Loucy (cell line): ENCODE measurements around the gene NSD1.

Experiments used
- H2AFZ ChIP-seq: fragments of 200-600 bp; sonication (generic); 2 replicates; pipeline ENCODE4 v1.6.0; 2016; ENCODE audit warnings: antibody characterized with exemption, mild to moderate bottlenecking, low read length, moderate library complexity
- H3F3A ChIP-seq: fragments of 200-600 bp; 2 replicates; pipeline ENCODE4 v1.6.0; 2016; ENCODE audit warnings: antibody characterized with exemption, low read depth, mild to moderate bottlenecking
- H3K27me3 ChIP-seq: fragments of 200-600 bp; sonication (generic); 2 replicates; pipeline ENCODE4 v1.6.1; 2014; ENCODE audit warnings: low read length, mild to moderate bottlenecking; ENCODE audit not compliant: insufficient read depth, poor library complexity, severe bottlenecking
- H3K36me3 ChIP-seq: fragments of 200-600 bp; sonication (generic); 2 replicates; pipeline ENCODE4 v1.6.1; 2016; ENCODE audit warnings: low read length; ENCODE audit not compliant: insufficient read depth
- H3K4me1 ChIP-seq: fragments of 200-600 bp; sonication (generic); 2 replicates; pipeline ENCODE4 v1.5.1; 2014; ENCODE audit warnings: low read length, mild to moderate bottlenecking; ENCODE audit not compliant: insufficient read depth, poor library complexity, severe bottlenecking
- H3K4me2 ChIP-seq: fragments of 200-600 bp; sonication (generic); 2 replicates; pipeline ENCODE4 v1.6.0; 2014; ENCODE audit warnings: antibody characterized with exemption, low read length, low read depth, mild to moderate bottlenecking; ENCODE audit not compliant: poor library complexity, severe bottlenecking
- H3K4me3 ChIP-seq: fragments of 200-600 bp; sonication (generic); 2 replicates; pipeline ENCODE4 v1.5.1; 2014; ENCODE audit warnings: low read length, mild to moderate bottlenecking, mixed read lengths; ENCODE audit not compliant: poor library complexity, severe bottlenecking
- H3K79me2 ChIP-seq: fragments of 200-600 bp; sonication (generic); 2 replicates; pipeline ENCODE4 v1.6.1; 2014; ENCODE audit warnings: low read length; ENCODE audit not compliant: insufficient read depth
- H3K9ac ChIP-seq: fragments of 200-600 bp; sonication (generic); 2 replicates; pipeline ENCODE4 v1.6.0; 2014; ENCODE audit warnings: mild to moderate bottlenecking, low read depth, low read length, moderate library complexity; ENCODE audit not compliant: poor library complexity, severe bottlenecking
- H3K9me2 ChIP-seq: fragments of 200-600 bp; sonication (generic); replicated peaks from 2 replicates; pipeline ENCODE4 v1.6.1; 2016; ENCODE audit warnings: low read depth, low read length, mixed read lengths
- H3K9me3 ChIP-seq: fragments of 200-600 bp; sonication (generic); 2 replicates; pipeline ENCODE4 v1.6.1; 2014; ENCODE audit warnings: mild to moderate bottlenecking, antibody characterized with exemption, low read length, low read depth; ENCODE audit not compliant: insufficient read depth
- H4K20me1 ChIP-seq: fragments of 200-600 bp; sonication (generic); 2 replicates; pipeline ENCODE4 v1.6.0; 2014; ENCODE audit warnings: antibody characterized with exemption, low read length, mild to moderate bottlenecking; ENCODE audit not compliant: insufficient read depth, poor library complexity, severe bottlenecking
- CTCF ChIP-seq: fragments of 200-600 bp; sonication (generic); conservative IDR thresholded peaks from 2 replicates; pipeline ENCODE4 v1.5.1; 2014; ENCODE audit warnings: mild to moderate bottlenecking, antibody characterized with exemption, low read length
- EZH2phosphoT487 ChIP-seq: fragments of 200-600 bp; IDR thresholded peaks from 2 replicates; pipeline ENCODE4 v1.6.1; 2018; ENCODE audit warnings: antibody characterized with exemption, mild to moderate bottlenecking, moderate library complexity, borderline replicate concordance

The NSD1 gene

GRCh38 chr5:177186645-177187044 lies 53.1 kb downstream of the NSD1 start:
- H3F3A ChIP-seq = no peaks in the 10 kb centered on the region
- H3K9ac ChIP-seq = no peak overlapping the region
- H3K9me2 ChIP-seq = no peaks in the 10 kb centered on the region
- H3K27me3 ChIP-seq = no peaks in the 10 kb centered on the region
- no peaks in the 10 kb centered on the region for H3K4me1 ChIP-seq
- H3K9me3 ChIP-seq = no peaks in the 10 kb centered on the region
- H3K4me2 ChIP-seq = no peak overlapping the region
- no peaks in the 10 kb centered on the region for H3K36me3 ChIP-seq
- no peak overlapping the region for H3K4me3 ChIP-seq
- TF ChIP-seq CTCF (no peak), EZH2phosphoT487 (no peak)
- H3K79me2 ChIP-seq = peaks cover 18% of the 10 kb centered on the region
- H4K20me1 ChIP-seq = no peaks in the 10 kb centered on the region
- H2AFZ ChIP-seq = no peak overlapping the region

GRCh38 chr5:177188775-177189174 lies 55.2 kb downstream of the NSD1 start:
- Histone ChIP-seq H3K4me3 (no peak overlapping the region), H3K9me3 (no peaks in the 10 kb centered on the region), H3K36me3 (no peaks in the 10 kb centered on the region), H3K9ac (no peak overlapping the region), H3K79me2 (peaks cover 15% of the 10 kb centered on the region), H3F3A (no peaks in the 10 kb centered on the region), H3K27me3 (no peaks in the 10 kb centered on the region), H2AFZ (no peak overlapping the region), H4K20me1 (no peaks in the 10 kb centered on the region), H3K4me2 (no peak overlapping the region), H3K4me1 (no peaks in the 10 kb centered on the region), H3K9me2 (no peaks in the 10 kb centered on the region)
- TF ChIP-seq CTCF (no peak), EZH2phosphoT487 (no peak)

GRCh38 chr5:177189416-177189815 lies 55.8 kb downstream of the NSD1 start:
- H3K36me3 ChIP-seq = peaks cover 2% of the 10 kb centered on the region; the same call in 1 of the 2 replicates

More at GRCh38 chr5:177189416-177189815, 55.8 kb downstream of the NSD1 start:
- Histone ChIP-seq H2AFZ (no peak overlapping the region), H3K9me2 (no peaks in the 10 kb centered on the region), H3K9me3 (no peaks in the 10 kb centered on the region), H4K20me1 (no peaks in the 10 kb centered on the region), H3K4me3 (no peak overlapping the region), H3K79me2 (peaks cover 13% of the 10 kb centered on the region), H3K4me1 (no peaks in the 10 kb centered on the region), H3K4me2 (no peak overlapping the region), H3K9ac (no peak overlapping the region), H3K27me3 (no peaks in the 10 kb centered on the region), H3F3A (no peaks in the 10 kb centered on the region)
- TF ChIP-seq CTCF (no peak), EZH2phosphoT487 (no peak)
